NOMO-1 treated with dmso at 0.1 percent for 144 hours (cell line): Measurements from ENCODE around the gene ZMYM4.

Experiments used
- DNase-seq: peaks from one replicate; lab custom pipeline; 2025; ENCODE audit not compliant: unreplicated experiment; lab: John Stamatoyannopoulos, UW

ZMYM4 gene

GRCh38 chr1:35394386-35394785 lies 125.9 kb downstream of the ZMYM4 start:
- DNase-seq, result no peak

GRCh38 chr1:35398739-35399138 lies 130.2 kb downstream of the ZMYM4 start:
- DNase-seq, result no peak

- DNase-seq, result no peak
Measured at GRCh38 chr1:35401049-35401448, 132.5 kb downstream of the ZMYM4 start.

GRCh38 chr1:35406103-35406502 lies 137.6 kb downstream of the ZMYM4 start:
- no peak for DNase-seq

- no peak for DNase-seq
Measured at GRCh38 chr1:35407743-35408142, 139.2 kb downstream of the ZMYM4 start.

GRCh38 chr1:35408925-35409324 lies 140.4 kb downstream of the ZMYM4 start:
- DNase-seq, result no peak

GRCh38 chr1:35426097-35426586 lies 157.6 kb downstream of the ZMYM4 start:
- no peak for DNase-seq

GRCh38 chr1:35428360-35428759 lies 159.9 kb downstream of the ZMYM4 start:
- no peak for DNase-seq

- DNase-seq, result no peak
Measured at GRCh38 chr1:35430762-35431161, 162.3 kb downstream of the ZMYM4 start.

- no peak for DNase-seq
Measured at GRCh38 chr1:35431173-35431599, 162.7 kb downstream of the ZMYM4 start.

GRCh38 chr1:35432231-35432630 lies 163.7 kb downstream of the ZMYM4 start:
- no peak for DNase-seq

GRCh38 chr1:35433714-35434113 lies 165.2 kb downstream of the ZMYM4 start:
- no peak for DNase-seq

GRCh38 chr1:35434703-35435102 lies 166.2 kb downstream of the ZMYM4 start:
- DNase-seq, result no peak

- DNase-seq, result no peak
Measured at GRCh38 chr1:35436078-35436477, 167.6 kb downstream of the ZMYM4 start.

GRCh38 chr1:35437200-35437599 lies 168.7 kb downstream of the ZMYM4 start:
- DNase-seq, result no peak

- no peak for DNase-seq
Measured at GRCh38 chr1:35439626-35440025, 171.1 kb downstream of the ZMYM4 start.

GRCh38 chr1:35441926-35442579 lies 173.5 kb downstream of the ZMYM4 start:
- DNase-seq, result no peak

GRCh38 chr1:35442734-35443133 lies 174.2 kb downstream of the ZMYM4 start:
- no peak for DNase-seq

- no peak for DNase-seq
Measured at GRCh38 chr1:35443768-35444518, 175.4 kb downstream of the ZMYM4 start.

GRCh38 chr1:35444519-35444774 lies 175.9 kb downstream of the ZMYM4 start:
- no peak for DNase-seq

GRCh38 chr1:35447278-35447677 lies 178.8 kb downstream of the ZMYM4 start:
- peak; percentile 44 for DNase-seq

- DNase-seq, result no peak
Measured at GRCh38 chr1:35448344-35448801, 179.9 kb downstream of the ZMYM4 start.
